Loucy (cell line): ENCODE data around the gene FAM3C.

Experiments used
- EZH2phosphoT487 ChIP-seq: fragments of 200-600 bp; IDR thresholded peaks from 2 replicates; pipeline ENCODE4 v1.6.1; 2018; ENCODE audit warnings: antibody characterized with exemption, mild to moderate bottlenecking, moderate library complexity, borderline replicate concordance
- TF ChIP-seq, protein P1 (sequence below): fragments of 200-600 bp; sonication (generic); conservative IDR thresholded peaks from 2 replicates; pipeline ENCODE4 v1.5.1; 2014; ENCODE audit warnings: mild to moderate bottlenecking, antibody characterized with exemption, low read length

DNA sequence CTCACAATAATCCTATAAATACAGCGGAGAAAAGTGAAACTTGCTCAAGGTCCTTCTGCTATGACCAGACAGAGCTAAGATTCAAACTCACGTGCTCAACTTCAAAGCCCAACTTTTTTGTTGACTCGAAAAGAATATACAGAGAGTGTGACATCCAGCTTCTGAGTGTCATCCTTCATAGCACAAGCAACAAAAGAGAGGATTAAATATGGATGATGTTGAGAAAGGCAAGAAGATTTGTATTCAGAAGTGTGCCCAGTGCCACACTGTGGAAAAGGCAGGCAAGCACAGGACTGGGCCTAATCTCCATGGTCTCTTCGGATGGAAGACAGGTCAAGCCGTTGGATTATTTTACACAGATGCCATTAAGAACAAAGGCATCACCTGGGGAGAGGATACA, 2.1 kb upstream of the FAM3C start:
- TF ChIP-seq EZH2phosphoT487, result no peak
- TF ChIP-seq, protein P1, sequence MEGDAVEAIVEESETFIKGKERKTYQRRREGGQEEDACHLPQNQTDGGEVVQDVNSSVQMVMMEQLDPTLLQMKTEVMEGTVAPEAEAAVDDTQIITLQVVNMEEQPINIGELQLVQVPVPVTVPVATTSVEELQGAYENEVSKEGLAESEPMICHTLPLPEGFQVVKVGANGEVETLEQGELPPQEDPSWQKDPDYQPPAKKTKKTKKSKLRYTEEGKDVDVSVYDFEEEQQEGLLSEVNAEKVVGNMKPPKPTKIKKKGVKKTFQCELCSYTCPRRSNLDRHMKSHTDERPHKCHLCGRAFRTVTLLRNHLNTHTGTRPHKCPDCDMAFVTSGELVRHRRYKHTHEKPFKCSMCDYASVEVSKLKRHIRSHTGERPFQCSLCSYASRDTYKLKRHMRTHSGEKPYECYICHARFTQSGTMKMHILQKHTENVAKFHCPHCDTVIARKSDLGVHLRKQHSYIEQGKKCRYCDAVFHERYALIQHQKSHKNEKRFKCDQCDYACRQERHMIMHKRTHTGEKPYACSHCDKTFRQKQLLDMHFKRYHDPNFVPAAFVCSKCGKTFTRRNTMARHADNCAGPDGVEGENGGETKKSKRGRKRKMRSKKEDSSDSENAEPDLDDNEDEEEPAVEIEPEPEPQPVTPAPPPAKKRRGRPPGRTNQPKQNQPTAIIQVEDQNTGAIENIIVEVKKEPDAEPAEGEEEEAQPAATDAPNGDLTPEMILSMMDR, result peak; percentile 47
